Astrocyte (in vitro differentiated cells and primary cell): ENCODE measurements around the gene SLC39A2. TPM values are rescaled to one million over a fixed set of nuclear protein-coding genes. Genes with fewer than 3 reads are reported as not detected.

ENCODE experiments used
- DNase-seq: peaks from one replicate; pipeline ENCODE4 v3.0.0-alpha.2; 2010; ENCODE audit warnings: low read depth
- FAIRE-seq: peaks from 2 replicates; lab custom pipeline; 2011; peaks lifted over from hg19 to GRCh38; lab: Jason Lieb, UNC
- H2AFZ ChIP-seq: 2 replicates; pipeline ENCODE4 v1.6.0; 2012; ENCODE audit warnings: low read depth, low read length, inconsistent platforms
- H3K27ac ChIP-seq: 2 replicates; pipeline ENCODE4 v1.5.1; 2011; ENCODE audit warnings: low read depth, low read length, inconsistent platforms
- H3K27me3 ChIP-seq: 2 replicates; pipeline ENCODE4 v1.6.0; 2011; ENCODE audit warnings: low read length, inconsistent platforms; ENCODE audit not compliant: insufficient read depth
- H3K36me3 ChIP-seq: 2 replicates; pipeline ENCODE4 v1.5.1; 2011; ENCODE audit warnings: low read length, inconsistent platforms; ENCODE audit not compliant: insufficient read depth
- H3K4me1 ChIP-seq: 2 replicates; pipeline ENCODE4 v1.5.1; 2011; ENCODE audit warnings: low read length, inconsistent platforms; ENCODE audit not compliant: insufficient read depth
- H3K4me2 ChIP-seq: 2 replicates; pipeline ENCODE4 v1.6.0; 2012; ENCODE audit warnings: low read length, inconsistent platforms
- H3K4me3 ChIP-seq: 2 replicates; pipeline ENCODE4 v1.5.1; 2011; ENCODE audit warnings: low read depth, mild to moderate bottlenecking, low read length, inconsistent platforms; ENCODE audit not compliant: insufficient read depth
- H3K79me2 ChIP-seq: 2 replicates; pipeline ENCODE4 v1.6.0; 2012; ENCODE audit warnings: mild to moderate bottlenecking, low read length, inconsistent platforms; ENCODE audit not compliant: insufficient read depth
- H3K9ac ChIP-seq: 2 replicates; pipeline ENCODE4 v1.6.0; 2012; ENCODE audit warnings: mild to moderate bottlenecking, low read length, inconsistent platforms
- H3K9me3 ChIP-seq: 2 replicates; pipeline ENCODE4 v1.5.1; 2012; ENCODE audit warnings: low read depth, mild to moderate bottlenecking, low read length, inconsistent platforms; ENCODE audit not compliant: insufficient read depth
- H4K20me1 ChIP-seq: 2 replicates; pipeline ENCODE4 v1.6.0; 2012; ENCODE audit warnings: low read length, inconsistent platforms; ENCODE audit not compliant: insufficient read depth
- H3K27ac Mint-ChIP-seq: one replicate; pipeline ENCODE4 v1.8.0; 2021; ENCODE audit warnings: mild to moderate bottlenecking, mixed read lengths; ENCODE audit not compliant: unreplicated experiment
- H3K27me3 Mint-ChIP-seq: one replicate; pipeline ENCODE4 v1.8.0; 2021; ENCODE audit warnings: low read depth, mixed read lengths; ENCODE audit not compliant: unreplicated experiment
- H3K36me3 Mint-ChIP-seq: one replicate; pipeline ENCODE4 v1.8.0; 2021; ENCODE audit warnings: low read depth, mixed read lengths; ENCODE audit not compliant: unreplicated experiment
- H3K4me1 Mint-ChIP-seq: one replicate; pipeline ENCODE4 v1.8.0; 2021; ENCODE audit warnings: low read depth, mixed read lengths; ENCODE audit not compliant: unreplicated experiment
- H3K4me3 Mint-ChIP-seq: one replicate; pipeline ENCODE4 v1.8.0; 2021; ENCODE audit warnings: mild to moderate bottlenecking, moderate library complexity, mixed read lengths; ENCODE audit not compliant: unreplicated experiment
- H3K9me3 Mint-ChIP-seq: one replicate; pipeline ENCODE4 v1.8.0; 2021; ENCODE audit warnings: mild to moderate bottlenecking, mixed read lengths; ENCODE audit not compliant: unreplicated experiment
- EZH2 ChIP-seq: IDR thresholded peaks from 2 replicates; pipeline ENCODE4 v1.6.1; 2012; ENCODE audit warnings: mild to moderate bottlenecking, low read length, inconsistent platforms; ENCODE audit not compliant: insufficient read depth
- total RNA-seq: library from RNA; stranded (reverse); gene quantifications from 2 replicates; pipeline ENCODE4 v1.2.1, GENCODE V29; 2021
- TF ChIP-seq, protein P1 (sequence below): IDR thresholded peaks from 2 replicates; pipeline ENCODE4 v1.5.1; 2011; ENCODE audit warnings: low read depth, mild to moderate bottlenecking, inconsistent platforms, low read length, moderate library complexity; ENCODE audit not compliant: insufficient read depth

Gene SLC39A2
- total RNA-seq, 1 donor from 2014 or later, result 0.30 TPM

DNA sequence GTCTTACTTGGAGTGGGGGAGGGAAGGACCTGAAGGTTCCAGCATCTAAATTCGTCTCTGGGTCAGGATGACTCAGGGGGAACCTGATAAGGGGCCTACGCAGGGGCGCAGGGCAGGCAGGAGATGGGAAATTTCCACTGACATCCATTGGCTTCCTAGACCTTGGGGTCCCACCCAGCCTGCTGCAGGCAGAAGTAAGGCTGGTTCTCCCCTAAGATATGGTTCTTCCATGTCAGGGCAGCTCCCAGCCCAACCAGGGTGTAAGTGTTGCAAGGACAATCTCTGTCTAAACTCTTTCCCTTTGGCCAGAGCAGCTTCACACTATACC is 27.9 kb downstream of the SLC39A2 start:
- no peak overlapping the region for H3K9ac ChIP-seq
- Mint-ChIP-seq H3K4me3 (no peak overlapping the region), H3K27me3 (peaks cover 43% of the 10 kb centered on the region), H3K4me1 (peaks cover 13% of the 10 kb centered on the region), H3K36me3 (peaks cover 3% of the 10 kb centered on the region), H3K27ac (no peak overlapping the region), H3K9me3 (peaks cover 6% of the 10 kb centered on the region)
- H3K27me3 ChIP-seq, result peaks cover 20% of the 10 kb centered on the region
- no peak overlapping the region for H2AFZ ChIP-seq
- H3K36me3 ChIP-seq, result no peaks in the 10 kb centered on the region
- FAIRE-seq, result no peak
- H3K27ac ChIP-seq, result no peak overlapping the region
- H3K79me2 ChIP-seq, result no peaks in the 10 kb centered on the region
- no peak for DNase-seq
- peaks cover 7% of the 10 kb centered on the region for H3K4me1 ChIP-seq
- H3K4me2 ChIP-seq, result no peak overlapping the region
- no peaks in the 10 kb centered on the region for H4K20me1 ChIP-seq
- TF ChIP-seq EZH2, result no peak
- TF ChIP-seq, protein P1, sequence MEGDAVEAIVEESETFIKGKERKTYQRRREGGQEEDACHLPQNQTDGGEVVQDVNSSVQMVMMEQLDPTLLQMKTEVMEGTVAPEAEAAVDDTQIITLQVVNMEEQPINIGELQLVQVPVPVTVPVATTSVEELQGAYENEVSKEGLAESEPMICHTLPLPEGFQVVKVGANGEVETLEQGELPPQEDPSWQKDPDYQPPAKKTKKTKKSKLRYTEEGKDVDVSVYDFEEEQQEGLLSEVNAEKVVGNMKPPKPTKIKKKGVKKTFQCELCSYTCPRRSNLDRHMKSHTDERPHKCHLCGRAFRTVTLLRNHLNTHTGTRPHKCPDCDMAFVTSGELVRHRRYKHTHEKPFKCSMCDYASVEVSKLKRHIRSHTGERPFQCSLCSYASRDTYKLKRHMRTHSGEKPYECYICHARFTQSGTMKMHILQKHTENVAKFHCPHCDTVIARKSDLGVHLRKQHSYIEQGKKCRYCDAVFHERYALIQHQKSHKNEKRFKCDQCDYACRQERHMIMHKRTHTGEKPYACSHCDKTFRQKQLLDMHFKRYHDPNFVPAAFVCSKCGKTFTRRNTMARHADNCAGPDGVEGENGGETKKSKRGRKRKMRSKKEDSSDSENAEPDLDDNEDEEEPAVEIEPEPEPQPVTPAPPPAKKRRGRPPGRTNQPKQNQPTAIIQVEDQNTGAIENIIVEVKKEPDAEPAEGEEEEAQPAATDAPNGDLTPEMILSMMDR, result no peak
- no peak overlapping the region for H3K4me3 ChIP-seq
- no peaks in the 10 kb centered on the region for H3K9me3 ChIP-seq

- Mint-ChIP-seq H3K4me3 (no peak within 1 kb of the TSS), H3K9me3 (peaks cover 6% of the 10 kb centered on the region), H3K27ac (peak within 1 kb of the TSS; percentile 36), H3K27me3 (peaks cover 45% of the 10 kb centered on the region), H3K4me1 (peaks cover 9% of the 10 kb centered on the region), H3K36me3 (no peaks in the 10 kb centered on the region)
- H2AFZ ChIP-seq, result no peak within 1 kb of the TSS
- H3K4me2 ChIP-seq, result no peak within 1 kb of the TSS
- H3K4me3 ChIP-seq, result no peak within 1 kb of the TSS
- peaks cover 2% of the 10 kb centered on the region for H3K4me1 ChIP-seq
- DNase-seq (no peak), FAIRE-seq (no peak)
- H3K27ac ChIP-seq, result no peak within 1 kb of the TSS
- TF ChIP-seq EZH2, result no peak
- TF ChIP-seq, protein P1, result no peak
- H3K79me2 ChIP-seq, result no peaks in the 10 kb centered on the region
- H3K9me3 ChIP-seq, result no peaks in the 10 kb centered on the region
- H3K27me3 ChIP-seq, result peaks cover 13% of the 10 kb centered on the region
- no peak within 1 kb of the TSS for H3K9ac ChIP-seq
- no peaks in the 10 kb centered on the region for H3K36me3 ChIP-seq
- H4K20me1 ChIP-seq, result no peaks in the 10 kb centered on the region
Observed at GRCh38 chr14:21029917-21030316, 30.8 kb downstream of the SLC39A2 start, which contains the start of gene TPPP2. TSS of gene TPPP2 (plus strand) at chr14:21030217. CDS start at chr14:21030582, 365 bp downstream.

- DNase-seq (no peak), FAIRE-seq (no peak)
- no peaks in the 10 kb centered on the region for H3K36me3 ChIP-seq
- no peak for TF ChIP-seq EZH2
- TF ChIP-seq, protein P1, result no peak
- peaks cover 49% of the 10 kb centered on the region for H3K27me3 Mint-ChIP-seq
- H2AFZ ChIP-seq, result no peak overlapping the region
- peaks cover 13% of the 10 kb centered on the region for H3K27me3 ChIP-seq
- no peak overlapping the region for H3K27ac ChIP-seq
- H3K4me3 Mint-ChIP-seq, result no peak overlapping the region
- no peaks in the 10 kb centered on the region for H3K79me2 ChIP-seq
- no peak overlapping the region for H3K27ac Mint-ChIP-seq
- H3K9me3 Mint-ChIP-seq, result peaks cover 6% of the 10 kb centered on the region
- H3K4me3 ChIP-seq, result no peak overlapping the region
- peaks cover 9% of the 10 kb centered on the region for H3K4me1 Mint-ChIP-seq
- no peaks in the 10 kb centered on the region for H4K20me1 ChIP-seq
- H3K4me2 ChIP-seq, result no peak overlapping the region
- peaks cover 2% of the 10 kb centered on the region for H3K4me1 ChIP-seq
- H3K9ac ChIP-seq, result no peak overlapping the region
- H3K36me3 Mint-ChIP-seq, result no peaks in the 10 kb centered on the region
- no peaks in the 10 kb centered on the region for H3K9me3 ChIP-seq
Observed at GRCh38 chr14:21030531-21030930, 31.4 kb downstream of the SLC39A2 start.
